Erythroblast (primary cell): Measurements from ENCODE around the gene CRTAC1.

ENCODE experiments used
- DNase-seq, 2 experiments: peaks; one replicate each; lab custom pipeline; 2025; lab: John Stamatoyannopoulos, UW
- GATA1 ChIP-seq: IDR thresholded peaks from 2 replicates; pipeline ENCODE4 v1.6.1; 2011; ENCODE audit warnings: low read depth, mild to moderate bottlenecking, control low read depth, low read length, moderate library complexity
- POLR2A ChIP-seq: IDR thresholded peaks from 2 replicates; pipeline ENCODE4 v1.6.1; 2011; ENCODE audit warnings: mild to moderate bottlenecking, low read length

CRTAC1 gene

DNA sequence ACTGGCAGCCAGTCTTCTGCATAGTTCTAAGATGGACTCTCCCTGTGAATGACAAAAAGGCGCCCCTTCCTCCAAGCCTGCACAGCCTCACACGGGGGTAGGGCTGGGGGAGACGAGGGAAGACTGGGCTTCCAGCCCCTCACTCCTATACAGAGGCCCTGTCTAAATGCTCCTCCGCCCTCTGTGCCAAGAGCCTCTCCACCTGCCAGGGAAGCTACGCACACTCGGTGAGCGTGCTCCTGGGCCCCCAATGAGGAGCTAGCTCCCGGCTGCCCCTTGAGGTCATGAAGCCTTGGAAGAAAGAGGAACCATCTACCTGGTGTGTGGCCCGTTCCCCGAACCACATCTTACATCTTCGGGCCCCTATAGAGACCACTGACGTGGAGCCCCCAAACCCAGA is 54.8 kb downstream of the CRTAC1 start:
- TF ChIP-seq POLR2A, result no peak
- TF ChIP-seq GATA1, result no peak
- no peak for DNase-seq

DNA sequence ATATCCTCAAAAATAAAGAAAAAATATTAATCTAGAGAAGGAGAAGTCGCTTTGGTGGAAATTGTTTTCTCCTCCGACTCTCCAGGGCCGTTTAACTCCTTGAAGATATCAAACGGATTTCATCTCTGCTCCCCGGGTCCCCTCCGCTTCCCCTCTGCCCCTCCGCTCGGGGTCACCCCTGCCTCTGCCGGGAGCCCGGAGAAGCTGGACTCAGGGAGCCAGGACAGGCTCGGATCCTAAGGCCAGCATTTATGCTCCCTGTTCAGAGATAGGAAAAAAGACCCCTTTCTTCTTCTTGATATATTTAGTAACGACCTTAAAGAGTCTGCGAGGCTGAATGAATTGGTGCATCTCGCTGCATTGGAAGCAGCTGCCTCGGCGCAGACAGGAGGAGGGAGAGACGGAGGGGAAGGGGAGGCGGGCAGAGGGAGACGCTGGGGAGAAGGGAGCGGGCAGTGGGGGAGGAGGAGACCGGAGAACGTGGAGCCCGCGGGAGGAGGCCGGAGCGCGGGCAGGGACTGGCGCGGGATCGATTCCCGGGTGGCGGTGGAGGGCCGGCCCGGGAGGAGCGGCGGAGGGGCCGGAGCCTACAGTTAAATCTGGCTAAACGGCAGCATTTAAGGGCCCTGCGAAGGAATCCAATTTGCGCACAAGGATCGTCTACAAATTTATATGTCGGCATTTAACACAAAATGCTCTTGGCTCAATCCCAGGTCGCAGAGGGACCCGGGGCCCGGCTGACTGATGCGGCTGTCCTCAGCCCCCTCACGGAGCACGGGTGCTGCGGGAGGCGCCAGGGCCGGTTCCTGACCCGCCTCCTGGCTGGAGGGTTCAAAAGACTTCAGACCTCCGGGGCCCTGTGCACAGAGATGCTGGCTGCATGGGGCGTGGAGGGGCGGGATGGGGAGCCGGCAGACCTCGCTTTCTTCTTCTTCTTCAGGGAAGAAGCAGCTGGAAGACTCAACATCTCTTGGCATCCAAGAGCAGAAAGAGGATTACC is 55.6 kb downstream of the CRTAC1 start:
- no peak for DNase-seq
- TF ChIP-seq GATA1 (no peak), POLR2A (no peak)

DNA sequence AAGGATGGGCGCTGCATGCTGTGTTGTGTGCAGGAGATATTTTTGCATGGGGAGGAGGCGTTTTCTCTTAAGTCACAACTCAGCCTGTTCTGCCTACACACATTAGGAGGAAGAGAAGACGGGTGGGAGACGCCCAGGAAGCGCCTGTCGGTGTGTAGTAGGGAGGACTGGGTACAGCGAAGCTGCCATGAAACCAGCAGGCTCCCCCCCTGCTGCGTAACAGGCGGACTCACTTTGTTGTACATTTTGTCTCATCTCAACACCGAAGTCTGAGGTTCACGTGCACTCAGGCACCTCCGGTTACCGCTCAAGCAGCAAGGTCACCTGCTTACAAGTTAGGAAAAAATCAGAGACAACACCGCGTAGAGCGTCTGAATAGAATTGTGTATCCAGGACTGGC is 56.3 kb downstream of the CRTAC1 start:
- TF ChIP-seq POLR2A (no peak), GATA1 (no peak)
- DNase-seq, result no peak

DNA sequence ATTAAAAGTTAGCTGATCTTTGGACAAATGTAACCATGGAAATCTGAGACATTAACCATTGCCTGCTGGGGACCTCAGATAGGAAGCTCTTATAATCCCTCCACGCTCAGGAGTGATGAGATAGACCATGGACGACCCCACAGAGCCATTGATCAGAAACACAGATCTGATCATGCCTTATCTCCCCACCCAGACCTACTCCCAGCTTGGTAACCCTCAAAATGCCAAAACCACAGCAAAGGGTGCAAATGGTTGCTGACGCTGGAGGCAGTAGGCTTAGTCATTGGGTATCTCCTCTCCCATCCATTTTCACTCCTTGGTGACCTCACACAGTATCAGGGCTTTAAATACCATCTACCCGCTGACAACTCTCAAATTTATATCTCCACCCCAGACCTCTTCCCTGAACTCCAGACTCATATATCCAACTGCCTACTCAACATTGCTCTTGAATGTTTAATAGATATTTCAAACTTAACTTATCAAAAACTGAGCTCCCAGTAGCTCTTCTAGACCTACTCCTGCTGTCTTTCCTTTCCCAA is 60.8 kb downstream of the CRTAC1 start:
- no peak for TF ChIP-seq GATA1
- TF ChIP-seq POLR2A, result no peak
- peak in 1 of 2 experiments; percentile 15 for DNase-seq

DNA sequence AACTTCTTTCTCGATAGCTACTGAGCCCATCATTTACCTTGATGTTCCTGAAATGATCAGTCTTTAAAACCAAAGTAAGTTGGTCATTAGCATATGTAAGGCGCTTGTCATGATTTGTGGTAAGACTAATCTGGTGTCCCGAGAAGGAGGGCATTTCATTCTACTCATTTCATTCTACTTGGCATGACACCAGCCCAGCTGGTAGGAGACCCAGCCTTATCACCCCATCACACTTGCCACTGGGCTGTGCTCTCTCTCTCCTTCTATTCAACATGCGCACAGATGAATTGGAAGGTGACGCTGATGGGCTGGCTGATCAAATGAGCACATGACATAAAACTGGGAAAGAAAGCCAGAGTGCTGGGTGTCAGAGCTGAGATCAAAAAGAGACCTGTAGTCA is 65.7 kb downstream of the CRTAC1 start:
- TF ChIP-seq GATA1 (no peak), POLR2A (no peak)
- DNase-seq, result peak in 1 of 2 experiments; percentile 11

DNA sequence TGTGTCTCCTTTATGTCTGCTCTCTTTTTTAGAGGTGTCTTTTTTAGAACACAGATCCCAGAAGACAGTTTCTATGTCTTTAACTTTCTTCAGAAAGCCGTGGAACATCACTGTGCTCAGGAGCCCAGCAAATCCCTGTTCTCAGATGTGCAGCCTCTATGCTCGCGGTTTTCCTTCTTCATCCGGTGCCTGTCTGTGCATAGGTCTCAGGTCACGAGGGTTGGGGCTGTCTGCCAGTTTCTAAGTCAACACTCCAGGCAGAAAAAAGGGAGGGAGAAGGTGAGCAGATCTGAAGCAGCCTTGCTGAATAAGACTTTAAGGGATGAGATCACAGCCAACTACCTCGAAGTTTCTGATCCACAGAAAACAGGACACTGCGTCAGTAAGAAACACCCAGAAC is 68.5 kb downstream of the CRTAC1 start:
- no peak for DNase-seq
- TF ChIP-seq GATA1 (no peak), POLR2A (no peak)

DNA sequence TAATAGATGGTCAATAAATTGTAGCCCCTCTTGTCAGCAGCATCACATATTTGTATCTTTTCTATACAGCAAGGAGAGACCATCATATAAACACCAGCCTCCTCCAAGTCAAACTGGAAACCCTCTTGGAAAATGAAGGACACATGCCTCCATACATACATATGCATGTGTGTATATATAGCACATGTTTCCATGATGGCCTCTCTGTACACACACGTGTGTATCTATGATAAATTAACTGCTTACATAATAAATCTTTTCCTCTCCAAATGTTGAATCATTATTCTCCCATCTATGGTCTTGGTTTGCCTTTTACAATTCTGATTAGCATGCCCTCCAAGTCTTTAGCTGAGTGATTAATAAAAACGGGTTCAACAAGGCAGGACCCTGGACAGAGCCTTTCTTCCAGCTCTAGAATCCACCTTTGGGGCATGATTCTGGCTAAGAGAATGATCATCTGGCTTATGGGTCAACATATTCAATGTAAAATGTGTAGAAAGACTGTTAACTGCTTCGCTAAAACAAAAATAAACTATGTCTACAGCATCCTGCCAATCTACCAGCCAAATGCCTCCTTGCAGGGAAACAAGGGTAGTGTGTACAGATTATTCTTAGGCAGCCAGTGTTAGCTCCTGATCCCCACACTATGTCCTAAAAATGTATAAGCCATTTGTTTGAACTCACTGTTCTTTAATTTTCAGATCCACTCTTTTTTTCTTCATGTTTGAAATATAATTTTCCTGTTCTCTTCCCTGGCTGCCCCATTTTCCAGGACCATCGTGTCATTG is 70.0 kb downstream of the CRTAC1 start:
- DNase-seq, result no peak
- no peak for TF ChIP-seq POLR2A
- TF ChIP-seq GATA1, result no peak

DNA sequence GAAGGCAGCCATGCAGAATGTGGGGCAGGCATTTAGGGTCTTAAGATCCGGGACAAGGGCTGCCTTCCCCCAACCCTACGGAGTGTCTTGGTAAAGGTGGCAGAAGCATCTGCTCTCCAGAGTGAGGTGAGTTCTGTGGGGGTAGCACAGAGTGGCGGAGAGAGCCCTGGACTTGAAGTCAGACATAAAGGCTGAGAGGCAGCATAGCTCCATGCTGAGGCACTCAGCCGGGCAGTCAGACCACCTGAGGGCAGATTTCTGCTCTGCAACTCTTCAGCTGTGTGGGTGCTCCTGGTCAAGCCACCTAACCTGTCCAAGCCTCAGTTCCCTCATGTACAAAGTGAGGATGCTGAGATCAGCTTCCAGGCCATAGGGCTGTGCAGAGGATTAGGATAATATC is 81.0 kb downstream of the CRTAC1 start:
- TF ChIP-seq POLR2A, result no peak
- TF ChIP-seq GATA1, result no peak

DNA sequence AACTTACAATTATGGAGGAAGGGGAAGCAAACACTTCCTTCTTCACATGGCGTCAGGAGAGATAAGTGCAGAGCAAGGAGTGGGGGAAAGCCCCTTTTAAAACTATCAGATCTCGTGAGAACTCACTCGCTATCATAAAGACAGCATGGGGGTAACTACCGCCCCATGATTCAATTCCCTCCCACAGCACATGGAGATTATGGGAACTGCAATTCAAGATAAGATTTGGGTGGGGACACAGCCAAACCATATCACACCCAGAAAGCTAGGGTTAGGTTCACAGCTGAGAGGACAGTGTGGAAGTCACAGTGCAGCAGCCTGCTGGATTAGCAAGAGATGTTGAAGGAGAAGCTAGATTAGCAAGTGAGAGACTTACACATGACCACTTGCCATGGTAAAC is 81.6 kb downstream of the CRTAC1 start:
- TF ChIP-seq GATA1 (no peak), POLR2A (no peak)
- peak; percentile 57 to 80 for DNase-seq

More for the DNA sequence above, 81.0 kb downstream of the CRTAC1 start:
- no peak for DNase-seq

DNA sequence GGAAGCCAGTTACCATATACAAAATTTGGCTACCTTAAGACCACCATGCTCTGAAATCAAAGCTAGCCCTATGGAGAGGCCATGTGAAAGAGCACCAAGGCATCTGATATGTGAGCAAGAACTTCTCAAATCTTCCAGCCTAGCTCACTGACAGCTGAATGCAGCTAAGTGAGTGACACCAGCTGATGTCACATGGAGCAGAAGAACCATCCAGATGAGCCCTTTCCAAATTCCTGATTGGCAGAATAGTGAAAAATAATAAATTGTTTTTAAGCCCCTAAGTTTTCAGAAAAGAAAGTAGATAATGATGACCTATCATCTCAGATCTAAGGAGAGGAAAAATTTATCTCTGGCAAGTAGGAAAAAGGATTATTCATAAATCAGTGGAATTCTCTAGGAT is 85.6 kb downstream of the CRTAC1 start:
- TF ChIP-seq POLR2A (no peak), GATA1 (no peak)
- DNase-seq, result no peak

DNA sequence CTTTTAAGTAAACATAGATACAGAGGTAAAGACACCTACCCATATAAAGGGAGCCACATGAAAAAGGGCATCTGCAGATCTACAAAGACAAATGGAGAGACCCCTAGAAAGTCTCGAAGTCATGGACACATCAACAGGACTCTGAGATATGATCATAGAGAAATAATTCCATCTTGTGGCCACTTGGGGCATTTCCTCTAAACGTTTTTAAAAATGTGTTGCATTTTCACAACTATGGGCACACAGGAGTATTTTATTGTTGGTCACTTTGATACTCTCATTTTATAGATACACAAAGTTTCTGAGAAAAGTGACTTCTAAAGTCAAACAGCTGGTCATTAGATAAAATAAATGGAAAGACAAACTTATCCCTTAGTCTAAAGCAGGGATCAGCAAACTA is 87.1 kb downstream of the CRTAC1 start:
- TF ChIP-seq POLR2A, result no peak
- TF ChIP-seq GATA1, result no peak
- no peak for DNase-seq

DNA sequence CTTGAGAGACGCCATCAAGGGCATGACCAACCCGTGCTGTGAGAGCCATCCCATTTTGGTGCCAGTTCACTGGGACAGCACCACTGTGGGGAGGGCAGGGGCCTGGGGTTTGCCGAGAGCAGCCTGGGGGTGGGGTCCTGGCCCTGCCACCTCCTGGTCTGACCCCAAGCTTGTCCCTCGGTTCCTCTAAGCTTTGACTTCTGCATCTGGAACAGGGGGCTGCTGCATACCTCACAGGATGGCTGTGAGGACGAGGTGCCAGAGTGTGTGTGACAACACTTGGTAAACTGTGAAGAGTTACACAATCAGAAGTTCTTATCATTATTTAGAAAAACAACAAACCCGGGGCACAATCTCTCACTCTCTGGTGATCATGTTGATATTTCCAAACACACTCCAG is 89.9 kb downstream of the CRTAC1 start:
- TF ChIP-seq GATA1 (no peak), POLR2A (no peak)

DNA sequence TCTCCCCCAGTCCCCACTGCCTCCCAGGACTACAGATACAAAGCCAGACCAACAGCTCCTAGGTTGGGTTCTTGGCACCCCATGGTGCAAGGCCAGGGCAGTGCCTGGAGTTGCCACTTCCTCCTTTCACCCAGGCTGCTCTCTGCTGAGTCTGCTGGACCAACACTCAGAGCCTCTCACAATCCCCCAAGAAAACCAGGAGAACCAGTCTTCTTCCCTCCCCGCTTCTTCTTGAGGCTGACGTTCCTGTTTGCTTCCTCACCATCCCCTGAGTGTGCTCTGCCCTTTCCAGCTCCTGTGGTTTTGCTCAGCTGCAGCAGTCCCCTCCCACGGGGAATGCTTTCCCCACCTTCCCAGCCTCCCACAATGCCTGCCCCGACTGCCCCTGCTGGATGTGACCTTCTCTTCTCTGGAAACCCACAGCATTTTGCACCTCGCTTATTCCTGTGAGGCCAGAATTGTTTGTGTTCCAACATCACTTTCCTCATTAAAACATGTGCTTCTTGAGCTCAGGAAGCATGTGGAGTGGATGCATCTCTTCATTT is 90.9 kb downstream of the CRTAC1 start:
- DNase-seq, result no peak
- no peak for TF ChIP-seq GATA1
- no peak for TF ChIP-seq POLR2A

More for the DNA sequence above, 89.9 kb downstream of the CRTAC1 start:
- no peak for DNase-seq
